Hindlimb muscle (tissue), 1 donor: ENCODE data around the gene FYB1. TPM values are rescaled to one million over a fixed set of nuclear protein-coding genes. Genes with fewer than 3 reads are reported as not detected.
"Not testable (repeated sequence)": the region's sequence is repeated elsewhere in the genome, so short reads cannot be mapped to it uniquely, and the experiment has no call there.

ENCODE experiments used
- DNase-seq: peaks from one replicate; pipeline ENCODE4 v3.0.0-alpha.2; 2013
- polyA plus RNA-seq: library from polyadenylated mRNA; unstranded; fragments of 120-200 nt; gene quantifications from one replicate; pipeline ENCODE4 v1.2.1, GENCODE V29; 2013; ENCODE audit not compliant: insufficient read length

Gene FYB1
- polyA plus RNA-seq, 1 donor, result 3.8 TPM

DNA sequence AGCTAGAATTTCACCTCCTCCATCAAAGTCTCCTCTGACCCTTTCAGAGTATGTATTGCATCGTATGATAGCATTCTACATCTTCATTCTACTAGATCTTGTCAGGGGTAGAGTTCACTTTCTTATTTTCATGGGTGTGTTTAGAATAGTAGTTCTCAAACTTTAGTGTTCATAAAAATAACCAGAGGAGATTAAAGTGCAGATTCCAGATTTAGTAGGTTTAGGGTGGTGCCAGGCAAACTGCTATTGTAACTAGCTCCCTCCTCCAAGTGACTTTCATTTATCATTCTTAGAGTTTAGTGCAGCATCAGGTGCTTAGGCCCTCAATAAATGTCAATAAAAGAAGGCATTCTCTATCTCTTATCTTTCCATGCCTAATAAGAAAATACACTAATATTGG lies 7.2 kb upstream of the FYB1 start:
- DNase-seq, result no peak

- no peak for DNase-seq
Observed at GRCh38 chr5:39226100-39226451, 6.7 kb upstream of the FYB1 start.

DNA sequence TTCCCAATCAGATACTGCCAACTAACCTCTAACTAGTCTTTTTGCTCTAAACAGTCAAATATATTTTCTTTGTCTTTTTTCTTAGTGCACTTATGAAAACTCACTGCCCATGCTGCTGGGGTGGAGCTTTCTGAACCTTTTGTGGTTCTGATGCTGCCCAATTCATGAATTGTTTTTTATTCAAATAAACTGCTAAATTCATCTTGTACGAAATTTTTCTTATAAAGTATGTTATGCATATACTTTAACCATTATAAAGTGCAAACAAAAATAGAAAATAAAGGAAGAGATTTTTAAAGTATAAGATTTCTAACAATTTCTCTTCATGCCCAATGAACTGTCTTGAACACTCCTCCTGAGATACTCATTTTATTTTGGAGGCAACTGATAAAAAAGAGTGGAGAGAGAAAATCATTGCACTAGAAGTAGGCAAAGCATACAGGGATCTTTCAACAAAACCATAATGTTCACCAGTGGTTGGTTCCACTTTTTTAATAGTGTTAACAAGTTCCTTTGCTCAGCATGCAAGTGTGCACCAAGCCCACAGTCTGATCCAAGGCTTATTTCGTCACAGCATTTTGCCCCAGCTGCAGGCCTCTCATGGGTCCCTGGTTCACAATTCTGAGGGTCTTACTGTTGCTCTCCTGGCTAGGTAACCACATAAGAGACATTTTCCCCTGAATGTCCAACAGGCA lies 6.2 kb upstream of the FYB1 start:
- no peak for DNase-seq

DNA sequence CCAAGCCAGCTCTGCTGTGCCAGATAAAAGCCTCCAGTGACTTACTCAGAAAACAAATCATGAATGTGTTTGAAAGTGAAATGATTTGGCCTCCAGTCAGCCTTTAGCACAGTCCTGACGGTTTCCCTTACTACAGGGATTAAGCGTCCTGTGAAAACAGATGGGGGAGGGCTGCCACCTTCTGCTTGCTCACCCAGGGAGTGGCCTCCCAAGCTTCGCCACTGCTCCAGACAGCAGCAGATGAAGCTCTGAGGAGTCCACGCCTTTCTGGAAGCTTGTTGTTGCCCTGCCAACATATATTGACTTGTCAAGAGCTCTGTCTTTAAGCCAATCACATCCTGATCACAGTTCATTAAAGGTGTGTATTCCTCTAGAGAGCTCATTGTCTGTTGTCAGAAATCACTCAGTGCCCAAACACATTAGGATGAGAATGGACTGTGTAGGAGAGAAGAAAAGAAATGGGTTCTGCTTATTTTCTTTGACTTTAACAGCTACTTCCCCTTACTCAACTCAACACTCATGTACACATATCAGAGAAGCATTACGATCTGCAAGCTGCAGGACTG lies 4.9 kb upstream of the FYB1 start:
- peak; percentile 15 for DNase-seq

GRCh38 chr5:39223565-39224156 lies 4.3 kb upstream of the FYB1 start:
- no peak for DNase-seq

GRCh38 chr5:39221671-39222070 lies 2.3 kb upstream of the FYB1 start:
- not testable (repeated sequence) for DNase-seq

- no peak for DNase-seq
Observed at GRCh38 chr5:39220280-39221030, 1.1 kb upstream of the FYB1 start.

DNA sequence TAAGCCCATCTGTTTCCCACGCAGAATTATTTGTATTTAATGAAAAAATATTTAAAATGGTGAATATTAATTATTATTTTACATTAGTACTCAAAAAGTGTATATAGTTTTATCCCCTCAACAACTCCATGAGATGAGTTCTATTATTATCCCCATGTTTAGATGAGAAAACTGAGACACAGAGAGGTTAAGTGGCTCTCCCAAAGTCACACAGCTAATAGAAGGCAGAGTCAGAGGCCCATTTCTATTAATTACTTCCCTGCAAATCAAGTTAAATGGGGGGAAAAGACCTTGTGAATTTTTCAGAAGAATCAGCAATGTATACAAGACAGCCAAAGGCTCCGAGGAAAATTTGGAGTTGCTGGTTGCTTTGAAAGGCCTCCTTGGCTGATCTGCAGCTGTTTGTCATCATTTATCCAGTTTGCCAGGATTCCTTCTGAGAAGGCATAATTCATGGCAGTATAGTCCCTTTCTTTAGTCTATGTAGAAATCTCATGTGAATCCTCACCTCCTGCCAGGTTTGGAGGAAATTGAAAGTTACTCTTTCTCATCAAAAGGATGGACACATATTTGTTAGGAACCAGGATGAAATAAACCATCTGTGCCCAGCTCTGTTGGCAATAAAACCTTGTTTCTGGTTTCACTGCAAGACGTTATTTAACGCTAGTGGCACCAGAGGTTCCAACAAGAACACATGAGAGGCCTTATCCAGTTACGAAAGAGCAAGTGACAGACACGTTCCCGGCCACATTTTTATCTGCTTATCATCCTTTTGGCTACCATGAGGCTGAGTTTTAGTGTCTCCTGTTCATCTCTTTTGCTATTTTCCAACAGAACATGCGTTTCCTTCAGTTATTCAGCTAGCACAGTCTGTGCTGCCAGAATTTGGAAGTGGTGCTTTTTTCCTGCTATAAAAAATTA lies 621 bp downstream of the FYB1 start:
- DNase-seq, result peak; percentile 80

DNA sequence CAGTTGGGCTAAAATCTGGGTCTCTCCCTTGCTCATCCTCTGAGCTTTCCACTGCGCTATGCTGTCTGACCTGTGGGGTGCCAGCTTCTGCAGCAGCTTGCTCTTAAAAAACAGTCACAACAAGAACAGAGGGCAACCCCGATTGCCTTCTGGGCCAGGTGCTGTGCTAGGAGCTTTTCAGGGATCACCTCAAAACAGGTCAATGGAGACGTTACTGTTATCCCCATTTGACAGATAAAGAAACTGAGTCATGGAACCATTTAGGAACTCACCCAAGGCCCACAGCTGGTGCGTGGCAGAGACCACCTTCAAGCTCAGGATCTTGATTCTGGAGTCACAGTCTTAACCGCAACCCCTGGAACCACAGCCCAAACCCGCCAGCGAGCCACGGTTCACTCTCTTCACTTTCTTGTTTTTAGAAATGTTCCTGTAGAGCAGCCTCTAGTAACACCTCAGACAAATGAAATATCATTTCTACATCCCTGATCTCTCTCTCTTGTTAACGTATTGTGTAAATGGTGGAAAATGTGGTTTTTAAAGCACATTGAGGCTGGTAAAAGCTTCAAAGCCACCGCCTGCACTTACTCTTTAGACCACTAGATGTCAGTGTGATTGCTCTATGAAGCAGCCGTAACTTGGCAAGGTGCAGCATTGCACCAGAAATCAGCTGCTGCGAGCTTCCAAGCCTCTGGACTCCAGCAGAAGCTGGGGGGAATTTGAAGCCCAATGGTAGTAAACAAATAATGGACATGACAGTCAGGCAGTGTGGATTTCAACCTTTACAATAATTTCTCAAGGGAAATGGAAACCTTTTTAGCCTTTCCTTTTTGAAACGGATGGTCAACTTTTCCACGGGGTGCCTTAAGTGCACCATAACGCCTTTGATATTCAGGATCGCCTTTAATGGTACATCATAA lies 1.7 kb downstream of the FYB1 start:
- DNase-seq, result peak; percentile 82

DNA sequence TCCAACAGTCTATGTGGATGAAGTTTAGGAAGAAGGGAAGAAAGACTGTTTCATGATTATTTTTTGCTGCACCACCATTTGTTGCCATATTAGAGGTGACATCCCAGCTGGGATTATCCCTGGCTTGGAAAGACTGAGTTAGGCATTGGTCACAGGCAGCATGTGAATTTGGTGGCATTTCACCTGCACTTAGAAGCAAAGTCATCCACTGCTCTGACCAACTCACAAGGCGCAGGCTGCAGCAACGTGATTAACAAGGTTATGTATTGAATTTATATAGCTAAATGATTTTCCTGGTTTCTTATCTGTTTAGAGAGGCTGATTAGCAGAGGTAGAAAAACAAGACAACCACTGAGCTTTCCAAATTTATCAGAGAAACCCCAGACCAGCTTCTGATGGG lies 2.7 kb downstream of the FYB1 start:
- DNase-seq, result no peak

DNA sequence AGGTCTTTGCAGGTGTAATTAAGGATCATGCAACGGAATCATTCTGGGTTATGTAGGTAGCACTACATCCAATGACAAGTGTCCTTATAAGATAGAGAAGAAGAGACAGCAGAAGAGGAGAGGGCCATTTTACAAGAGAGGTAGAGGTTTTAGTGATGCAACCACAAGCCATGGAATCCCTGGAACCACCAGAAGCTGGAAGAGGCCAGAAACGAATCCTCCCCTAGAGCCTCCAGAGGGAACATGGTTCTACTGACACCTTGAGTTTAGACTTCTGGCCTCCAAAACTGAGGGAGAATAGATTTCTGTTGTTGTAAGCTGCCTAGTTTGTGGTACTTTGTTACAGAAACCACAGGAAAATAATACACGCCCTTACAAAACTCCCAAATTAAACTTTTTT lies 3.5 kb downstream of the FYB1 start:
- DNase-seq, result no peak

DNA sequence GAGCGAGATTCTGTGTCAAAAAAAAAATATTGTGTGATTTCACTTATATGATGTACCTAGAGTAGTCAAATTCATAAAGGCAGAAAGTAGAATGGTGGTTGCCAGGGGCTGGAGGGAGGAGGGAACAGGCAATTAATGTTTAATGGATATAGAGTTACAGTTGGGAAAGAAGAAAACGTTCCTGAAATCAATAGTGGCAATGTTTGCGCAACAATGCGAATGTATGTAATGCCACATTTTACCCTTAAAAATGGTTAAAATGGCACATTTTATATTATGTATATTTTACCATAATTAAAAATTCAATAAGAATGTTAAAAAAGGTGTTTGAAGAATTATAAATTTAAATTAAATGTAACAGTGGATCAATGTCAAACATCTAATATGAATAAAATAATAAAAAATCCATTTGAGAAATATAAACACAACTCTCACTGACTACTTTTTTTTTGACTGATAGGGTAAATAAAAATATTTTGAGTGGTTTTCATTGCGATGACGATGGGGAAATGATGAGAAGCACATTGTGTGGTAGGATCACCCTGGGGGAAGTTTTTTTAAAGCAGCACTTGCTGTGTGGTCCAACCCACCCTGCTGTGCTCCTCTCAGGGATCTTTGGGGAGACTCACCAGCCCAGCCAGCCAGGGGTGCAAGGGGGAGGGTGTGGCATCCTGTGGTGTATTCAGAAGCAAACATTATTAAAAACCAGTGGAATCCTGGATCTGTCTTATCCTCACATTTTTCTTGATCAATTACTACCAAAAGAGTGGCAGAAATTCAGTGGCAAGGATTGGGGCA lies 4.3 kb downstream of the FYB1 start:
- no peak for DNase-seq

- DNase-seq, result no peak
Observed at GRCh38 chr5:39213447-39214207, 5.7 kb downstream of the FYB1 start.

DNA sequence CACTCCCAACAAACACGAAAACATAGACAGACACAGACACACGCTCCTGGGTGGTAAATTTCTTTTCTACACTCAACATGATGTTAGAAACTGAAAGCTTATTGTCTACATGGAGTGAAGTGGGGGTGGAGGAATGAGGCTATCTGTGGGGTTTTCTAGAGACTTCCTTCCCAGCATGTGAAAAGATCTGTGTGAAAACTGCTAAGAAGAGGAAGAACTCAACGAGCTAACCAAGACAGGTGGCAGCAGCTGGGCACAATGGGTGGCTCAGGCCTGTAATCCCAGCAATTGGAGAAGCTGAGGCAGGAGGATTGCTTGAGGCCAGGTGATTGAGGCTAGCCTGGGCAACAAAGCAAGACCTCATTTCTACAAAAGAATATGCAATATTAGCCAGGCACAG lies 7.6 kb downstream of the FYB1 start:
- DNase-seq, result no peak

DNA sequence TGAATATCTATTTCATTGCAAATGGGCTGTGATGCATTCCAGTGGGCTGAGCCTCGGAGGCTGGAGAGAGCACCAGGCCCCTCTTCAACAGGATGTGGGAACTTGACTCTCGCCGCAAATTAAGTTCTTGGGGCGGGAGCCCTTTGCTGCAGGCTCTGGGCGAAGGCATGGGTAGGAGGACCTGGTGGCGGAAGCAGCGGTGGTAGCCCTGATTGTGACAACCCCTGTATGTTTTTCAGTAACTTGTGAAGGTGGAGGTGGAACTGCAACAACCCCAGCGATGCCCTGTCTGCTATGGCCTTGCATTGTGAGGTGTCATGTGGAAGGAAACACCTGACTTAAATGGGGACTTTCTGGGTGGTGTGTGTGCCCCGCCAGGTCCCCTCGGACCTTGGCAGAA lies 9.4 kb downstream of the FYB1 start:
- no peak for DNase-seq

DNA sequence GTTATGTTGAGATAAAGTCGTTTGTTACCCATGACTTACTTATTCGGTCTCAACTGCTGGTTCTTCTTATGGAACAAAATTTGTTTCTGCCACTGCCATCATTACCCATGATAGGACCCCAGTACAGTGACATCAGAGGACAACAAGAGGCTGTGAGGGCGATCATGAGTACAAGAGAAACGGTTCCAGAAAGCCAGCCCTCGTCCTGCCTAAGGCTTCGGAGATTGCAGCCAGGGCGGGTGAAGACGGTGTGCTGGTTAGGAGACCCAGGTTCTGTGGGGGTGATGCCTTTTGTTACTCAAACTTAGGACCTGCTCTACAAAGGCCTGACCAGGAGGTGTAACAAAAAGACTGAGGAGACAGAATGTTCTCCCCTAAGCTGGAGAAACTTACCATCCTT lies 10.9 kb downstream of the FYB1 start:
- no peak for DNase-seq

DNA sequence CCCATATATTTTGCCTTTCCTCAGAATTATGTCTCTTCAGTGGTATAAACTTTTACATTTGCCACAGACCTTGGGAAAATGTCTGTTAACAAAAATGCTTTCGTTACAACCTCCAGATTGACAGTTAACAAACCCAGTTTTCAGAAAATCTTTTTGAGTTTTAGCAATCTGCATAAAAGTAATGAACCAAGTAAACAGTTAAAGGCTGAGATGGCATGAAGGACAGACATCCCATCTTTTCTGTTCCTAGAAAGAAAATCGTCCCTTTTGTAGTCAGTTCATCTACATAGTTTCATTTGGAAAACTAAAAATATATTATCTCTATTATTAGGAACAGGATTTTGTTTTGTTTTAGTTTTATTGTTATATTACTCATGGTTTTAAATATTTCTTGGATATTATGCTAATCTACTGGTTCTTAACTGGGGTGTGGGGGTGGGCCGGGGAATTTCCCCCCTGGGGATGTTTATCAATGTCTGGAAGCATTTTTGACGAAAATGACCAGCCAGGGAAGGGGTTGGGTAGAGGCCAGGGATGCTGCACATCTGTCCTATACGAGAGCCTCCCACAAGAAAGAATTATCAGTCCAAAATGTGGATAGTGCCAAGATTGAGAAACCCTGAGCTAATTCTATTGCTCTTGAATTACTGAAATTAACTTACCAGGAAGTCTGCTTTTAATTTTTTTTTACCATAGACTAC lies 11.9 kb downstream of the FYB1 start:
- no peak for DNase-seq

- no peak for DNase-seq
Observed at GRCh38 chr5:39206630-39207321, 12.6 kb downstream of the FYB1 start.

GRCh38 chr5:39205550-39205949 lies 13.8 kb downstream of the FYB1 start:
- DNase-seq, result no peak
